ENCODE measurements around the gene ARPC5L. TPM values are rescaled to one million over a fixed set of nuclear protein-coding genes. Genes with fewer than 3 reads are reported as not detected.

The ARPC5L gene
- total and polyA plus RNA-seq, 2 of the 8 experiments (the other 6 are each of a cell fraction or from before 2014, with no cell fraction given) = 34.1 to 50.6 TPM

DNA sequence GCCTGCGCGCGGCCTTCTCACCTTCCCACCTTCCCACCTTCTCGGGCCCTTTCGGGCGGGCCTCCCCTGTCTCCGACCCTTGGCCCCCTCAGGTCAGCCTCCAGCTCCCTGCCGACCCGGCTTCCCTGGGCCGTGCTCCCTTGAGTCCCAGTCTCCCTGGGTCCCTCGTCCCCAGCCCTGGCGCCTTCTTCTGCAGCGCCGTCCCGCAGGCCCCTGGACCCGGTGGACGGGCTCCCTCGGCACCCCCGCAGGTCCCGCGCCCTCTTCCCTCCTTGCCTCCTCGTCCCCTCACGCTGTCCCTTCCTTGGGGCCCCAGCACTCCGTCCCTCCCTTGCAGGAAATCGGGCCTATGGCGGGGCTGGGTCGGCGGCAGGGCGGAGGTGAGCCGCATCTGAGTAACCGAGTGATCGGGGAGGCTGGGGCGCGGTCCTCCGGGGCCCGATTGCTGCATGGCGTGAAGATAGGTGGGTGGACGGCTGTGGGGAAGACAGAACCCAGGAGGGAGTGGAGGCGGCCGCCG lies 7.6 kb downstream of the ARPC5L start:
- Histone ChIP-seq H3K27me3 (replicated peaks in 1 of 4; ENCODE audit: control insufficient read depth in 3 of 4, extremely low read depth in 1 of 4, insufficient read depth in 3 of 4, low read length in 3 of 4) (no peaks in the 10 kb centered on the region), H4K20me1 (replicated peaks in 1 of 2; ENCODE audit: control insufficient read depth in 1 of 2, insufficient read depth in 2 of 2, low read length in 2 of 2) (peaks cover 23 to 27% of the 10 kb centered on the region in 2 experiments), H4K5ac (ENCODE audit: insufficient read length, low read depth, low read length) (peak overlapping the region; percentile 81), H3K79me1 (ENCODE audit: low read depth, low read length) (peaks cover 11% of the 10 kb centered on the region), H2BK15ac (ENCODE audit: low read length) (no peak overlapping the region), H3K56ac (replicated peaks; ENCODE audit: insufficient read length, low read depth, low read length) (peak overlapping the region; percentile 78), H3K23ac (ENCODE audit: insufficient read length) (no peak overlapping the region), H2AFZ (ENCODE audit: low read length) (no peak overlapping the region), H3K36me3 (ENCODE audit: control insufficient read depth in 2 of 4, insufficient read depth in 4 of 4, low read length in 3 of 4) (peaks cover 0 to 19% (median 11%) of the 10 kb centered on the region in 4 experiments; a peak in 4 of 8 replicates), H3K27ac (ENCODE audit: low read depth, low read length) (peak overlapping the region; percentile 82), H3K4ac (replicated peaks; ENCODE audit: insufficient read length, low read depth, low read length) (peak overlapping the region; percentile 26), H2BK5ac (ENCODE audit: low read depth, low read length) (peak overlapping the region; percentile 60; the same call in 1 of the 2 replicates), H3K9me3 (ENCODE audit: insufficient read depth in 2 of 2, low read depth in 1 of 2, low read length in 1 of 2) (no peaks in the 10 kb centered on the region), H3K18ac (ENCODE audit: extremely low read depth, low read length) (peak overlapping the region; percentile 32), H4K8ac (ENCODE audit: extremely low read depth, insufficient read depth, low read length) (peak overlapping the region; percentile 69; the same call in 1 of the 2 replicates), H3K4me1 (replicated peaks in 1 of 4; ENCODE audit: control insufficient read depth in 3 of 4, insufficient read depth in 4 of 4, low read length in 3 of 4) (peaks cover 4 to 20% (median 13%) of the 10 kb centered on the region in 4 experiments), H3K9ac (replicated peaks in 1 of 4; ENCODE audit: extremely low read depth in 1 of 4, low read depth in 3 of 4, low read length in 3 of 4) (peak overlapping the region; percentile 80 to 90 (median 84)), H3K4me2 (ENCODE audit: insufficient read depth in 1 of 2, low read depth in 2 of 2, low read length in 2 of 2) (peak overlapping the region; percentile 91 to 92), H3K4me3 (ENCODE audit: extremely low read depth in 1 of 4, insufficient read depth in 2 of 4, low read depth in 3 of 4, low read length in 4 of 4) (peak overlapping the region; percentile 86 to 95 (median 95)), H3K23me2 (ENCODE audit: low read depth, low read length) (peaks cover 8% of the 10 kb centered on the region), H4K91ac (replicated peaks; ENCODE audit: insufficient read length, low read length) (no peak overlapping the region), H3K14ac (ENCODE audit: insufficient read length) (no peak overlapping the region), H2BK120ac (replicated peaks; ENCODE audit: low read depth, low read length) (no peak overlapping the region), H2BK12ac (ENCODE audit: low read depth, low read length) (no peak overlapping the region), H2BK20ac (ENCODE audit: low read length) (no peak overlapping the region), H2AK5ac (ENCODE audit: low read depth, low read length) (no peak overlapping the region), H3K79me2 (ENCODE audit: control insufficient read depth in 1 of 2, insufficient read depth in 2 of 2, low read length in 2 of 2) (peaks cover 20 to 62% of the 10 kb centered on the region in 2 experiments)
- FAIRE-seq (no peak), DNase-seq (ENCODE audit: low read depth in 1 of 2, low spot score in 2 of 2) (no peak)
- WGBS, 2 experiments (ENCODE audit: extremely low coverage in 1 of 2, insufficient coverage in 1 of 2, insufficient read length in 1 of 2, insufficient replicate concordance in 2 of 2, low coverage in 1 of 2, low lambda C conversion rate in 2 of 2, missing lambda C conversion rate in 1 of 2) = 2% methylated on average over 15 of the region's 41 CpGs; no CpG with 5 or more reads in 1 of the 2 experiments
- no peak for TF ChIP-seq GABPA (IDR thresholded peaks at IDR 0.05; ENCODE audit: borderline replicate concordance, insufficient read depth, low read length)
- no peak for TF ChIP-seq POLR2AphosphoS5 (IDR thresholded peaks at IDR 0.05; ENCODE audit: low read depth, low read length)
- no peak for TF ChIP-seq CREB1 (IDR thresholded peaks at IDR 0.05)
- no peak for TF ChIP-seq SUZ12 (IDR thresholded peaks at IDR 0.05; ENCODE audit: low read length)
- no peak for TF ChIP-seq KDM4A (IDR thresholded peaks at IDR 0.05; ENCODE audit: low read depth, low read length, severe bottlenecking)
- POLR2A ChIA-PET (ENCODE audit: partially characterized antibody) = interaction anchor here (0.7 to 31.1 kb wide), 5 partner anchors 6 to 302 kb away, joined by 3 to 573 read pairs (median 4); partner anchors contain the start of genes ARPC5L, RPL35 and WDR38
- CTCF ChIA-PET (ENCODE audit: partially characterized antibody) = interaction anchor here (1.0 to 1.5 kb wide), 5 partner anchors 9 to 250 kb away, joined by 3 to 6 read pairs (median 4); partner anchors contain the start of gene WDR38

Data from H1 (cell line).